Testis (tissue), 3 donors: ENCODE data around the gene PSAPL1. TPM values are rescaled to one million over a fixed set of nuclear protein-coding genes. Genes with fewer than 3 reads are reported as not detected.

Source experiments
- DNase-seq: peaks from one replicate; pipeline ENCODE4 v3.0.0-alpha.2; 2019
- H3K27ac ChIP-seq, 2 donors: fragments of 200-600 bp; sonication (generic); one replicate each; pipeline ENCODE4 v1.5.1; 2019
- H3K27me3 ChIP-seq: fragments of 200-600 bp; sonication (generic); one replicate; pipeline ENCODE4 v1.5.1; 2019
- H3K36me3 ChIP-seq: fragments of 200-600 bp; sonication (generic); one replicate; pipeline ENCODE4 v1.5.1; 2017; ENCODE audit warnings: low read depth; ENCODE audit errors: missing control alignments
- H3K4me1 ChIP-seq: fragments of 200-600 bp; sonication (generic); one replicate; pipeline ENCODE4 v1.5.1; 2019
- H3K4me3 ChIP-seq, 2 donors: fragments of 200-600 bp; sonication (generic); one replicate each; pipeline ENCODE4 v1.5.1; 2017 to 2019
- H3K9me3 ChIP-seq: fragments of 200-600 bp; sonication (generic); one replicate; pipeline ENCODE4 v1.5.1; 2017
- POLR2A ChIP-seq: fragments of 450-650 bp; IDR thresholded peaks from one replicate; pipeline ENCODE4 v1.6.1; 2017; ENCODE audit warnings: antibody characterized with exemption, mild to moderate bottlenecking, moderate library complexity
- WGBS, 2 donors: methylation state at CpG; one replicate each; pipeline ENCODE4 v1.1.5; 2018; 5-methylcytosine and 5-hydroxymethylcytosine counted together
- intact Hi-C: fragments of 100-400 bp; cut with DNase I; formaldehyde crosslinking; loops from one replicate; pipeline ENCODE4 v1.15.1; 2023; ENCODE audit warnings: low total_unique reads
- polyA plus RNA-seq: library from polyadenylated mRNA; stranded (reverse); fragments of 350-450 nt; fragmentation: Illumina TruSeq; extraction: RNeasy Lipid Tissue Mini Kit (QIAGEN cat#74804); gene quantifications from one replicate; pipeline ENCODE4 v1.2.3, GENCODE V29; 2014; ENCODE audit warnings: low read depth, low replicate concordance; ENCODE audit not compliant: insufficient read depth
- total RNA-seq, 2 donors: library from RNA; depleted of rRNA; stranded (reverse); fragments of >200 nt; gene quantifications; one replicate each; pipeline ENCODE4 v1.2.3, GENCODE V29; 2016
- TF ChIP-seq, protein P1 (sequence below), 3 experiments: fragments of 450-650 bp in 2 of 3; fragments of 200-600 bp in 1 of 3; sonication (generic) in 1 of 3; IDR thresholded peaks; one replicate each; pipeline ENCODE4 v1.5.1; 2016 to 2019; ENCODE audit warnings: antibody characterized with exemption in 3 of 3, mild to moderate bottlenecking in 2 of 3, moderate library complexity in 1 of 3

Gene PSAPL1
- total and polyA plus RNA-seq, 3 donors from 2014 or later, result 11.0 to 19.0 (median 17.5) TPM

DNA sequence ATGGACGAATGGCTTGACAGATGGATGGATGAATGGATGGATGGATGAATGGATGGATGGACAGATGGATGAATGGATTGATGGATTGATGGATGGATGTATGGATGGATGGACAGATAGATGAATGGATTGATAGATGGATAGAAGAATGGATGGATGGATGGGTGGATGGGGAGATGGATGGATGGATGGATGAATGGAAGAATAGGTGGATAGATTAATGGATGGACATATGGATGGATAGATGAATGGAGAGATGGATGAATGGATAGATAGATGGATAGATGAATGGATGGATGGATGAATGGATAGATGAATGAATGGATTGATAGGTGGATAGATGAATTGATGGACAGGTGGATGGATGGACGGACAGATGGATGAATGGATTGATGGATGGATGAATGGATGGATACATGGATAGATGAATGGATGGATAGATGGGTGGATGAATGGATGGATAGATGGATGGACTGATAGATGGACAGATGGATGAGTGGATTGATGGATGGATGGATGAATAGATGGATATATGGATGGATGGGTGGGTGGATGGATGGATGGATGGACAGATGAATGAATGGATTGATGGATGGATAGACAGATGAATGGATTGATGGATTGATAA lies 33.9 kb downstream of the PSAPL1 start:
- no peaks in the 10 kb centered on the region for H3K27me3 ChIP-seq
- no peaks in the 10 kb centered on the region for H3K36me3 ChIP-seq
- H3K27ac ChIP-seq, result no peak overlapping the region
- no peaks in the 10 kb centered on the region for H3K4me1 ChIP-seq
- WGBS, 2 donors, result 84 to 97% methylated on average over 2 of the region's 2 CpGs
- no peaks in the 10 kb centered on the region for H3K9me3 ChIP-seq
- TF ChIP-seq POLR2A, result no peak
- TF ChIP-seq, protein P1, sequence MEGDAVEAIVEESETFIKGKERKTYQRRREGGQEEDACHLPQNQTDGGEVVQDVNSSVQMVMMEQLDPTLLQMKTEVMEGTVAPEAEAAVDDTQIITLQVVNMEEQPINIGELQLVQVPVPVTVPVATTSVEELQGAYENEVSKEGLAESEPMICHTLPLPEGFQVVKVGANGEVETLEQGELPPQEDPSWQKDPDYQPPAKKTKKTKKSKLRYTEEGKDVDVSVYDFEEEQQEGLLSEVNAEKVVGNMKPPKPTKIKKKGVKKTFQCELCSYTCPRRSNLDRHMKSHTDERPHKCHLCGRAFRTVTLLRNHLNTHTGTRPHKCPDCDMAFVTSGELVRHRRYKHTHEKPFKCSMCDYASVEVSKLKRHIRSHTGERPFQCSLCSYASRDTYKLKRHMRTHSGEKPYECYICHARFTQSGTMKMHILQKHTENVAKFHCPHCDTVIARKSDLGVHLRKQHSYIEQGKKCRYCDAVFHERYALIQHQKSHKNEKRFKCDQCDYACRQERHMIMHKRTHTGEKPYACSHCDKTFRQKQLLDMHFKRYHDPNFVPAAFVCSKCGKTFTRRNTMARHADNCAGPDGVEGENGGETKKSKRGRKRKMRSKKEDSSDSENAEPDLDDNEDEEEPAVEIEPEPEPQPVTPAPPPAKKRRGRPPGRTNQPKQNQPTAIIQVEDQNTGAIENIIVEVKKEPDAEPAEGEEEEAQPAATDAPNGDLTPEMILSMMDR (IDR thresholded peaks at IDR 0.05), result no peak
- DNase-seq, result no peak
- H3K4me3 ChIP-seq, result no peak overlapping the region
- intact Hi-C loops, result no loop called here

DNA sequence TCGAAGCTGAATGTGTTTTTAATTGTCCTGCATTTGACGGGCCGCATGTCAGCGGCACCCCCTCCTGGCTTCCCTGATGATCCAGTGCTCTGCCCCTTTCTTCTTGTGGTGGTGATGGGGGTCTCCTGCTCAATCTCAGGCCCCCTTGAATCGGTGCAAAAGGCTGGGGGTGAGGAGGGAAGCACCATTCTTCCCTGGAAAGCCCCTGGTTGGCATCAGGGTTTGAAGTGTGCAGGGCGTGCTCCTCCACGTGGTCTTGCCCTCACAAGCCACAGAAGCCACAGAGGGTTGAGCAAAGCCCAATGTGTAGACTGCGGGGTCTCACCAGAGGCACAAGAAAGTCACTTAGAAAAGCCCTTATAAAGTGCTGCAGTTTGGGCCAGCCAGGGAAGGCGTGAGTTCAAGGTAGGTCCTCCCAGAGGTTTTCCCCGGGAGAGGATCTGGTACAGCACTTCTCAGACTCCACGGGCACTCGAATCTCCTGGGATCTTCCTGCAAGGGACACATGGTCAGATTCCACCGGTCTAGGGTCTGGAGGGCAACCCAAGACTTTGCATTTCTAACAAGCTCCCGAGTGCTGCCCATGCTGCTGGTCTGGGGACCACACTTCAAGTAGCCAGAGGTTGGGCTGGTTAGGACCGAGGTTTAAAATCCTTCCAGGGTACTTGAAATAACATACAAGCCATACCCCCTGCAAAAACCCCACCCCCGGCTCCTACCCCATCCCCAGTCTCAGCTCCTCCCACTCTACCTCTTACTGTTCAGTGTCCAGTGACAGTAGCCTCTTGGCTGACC lies 35.1 kb downstream of the PSAPL1 start:
- WGBS, 2 donors, result 89 to 95% methylated on average over 11 to 16 of the region's 16 CpGs
- TF ChIP-seq, protein P1 (IDR thresholded peaks at IDR 0.05), result no peak
- no peak for TF ChIP-seq POLR2A
- H3K4me1 ChIP-seq, result no peaks in the 10 kb centered on the region
- H3K9me3 ChIP-seq, result no peaks in the 10 kb centered on the region
- intact Hi-C loops, result no loop called here
- H3K4me3 ChIP-seq, result no peak overlapping the region
- DNase-seq, result peak; percentile 7
- H3K27ac ChIP-seq, result no peak overlapping the region
- H3K27me3 ChIP-seq, result no peaks in the 10 kb centered on the region
- no peaks in the 10 kb centered on the region for H3K36me3 ChIP-seq

DNA sequence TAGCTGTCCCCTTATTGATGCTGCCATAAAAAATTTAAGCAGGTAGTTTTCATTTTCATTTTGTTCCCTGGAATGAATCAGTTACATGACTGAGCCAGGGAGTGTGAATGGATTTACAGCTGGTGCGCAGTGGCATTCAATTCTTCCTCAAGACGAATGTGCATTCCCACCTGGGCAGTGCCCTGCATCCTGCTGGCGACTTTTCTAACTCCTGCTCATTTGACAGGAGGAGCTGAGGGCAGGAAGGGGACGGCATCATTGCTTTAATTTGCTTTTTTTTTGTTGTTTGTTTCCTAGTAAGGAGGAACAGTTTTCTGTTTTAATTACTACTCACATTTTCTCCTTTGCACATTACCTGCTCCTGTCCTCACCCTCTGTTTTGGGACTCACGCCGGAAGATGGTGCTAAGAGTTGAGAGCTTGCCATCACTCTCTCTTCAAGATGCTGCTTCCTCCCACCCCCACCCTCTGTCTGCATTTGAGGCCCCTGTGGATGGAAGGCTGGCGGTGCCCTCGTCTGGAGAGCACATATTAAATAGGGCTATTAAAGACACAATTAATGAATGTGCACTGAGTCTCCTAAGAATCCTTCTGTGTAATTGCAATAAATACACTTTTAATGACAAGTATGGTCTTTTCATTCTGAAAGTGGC lies 35.8 kb downstream of the PSAPL1 start:
- no peak for DNase-seq
- Histone ChIP-seq H3K9me3 (no peaks in the 10 kb centered on the region), H3K4me3 (no peak overlapping the region), H3K27ac (no peak overlapping the region), H3K36me3 (no peaks in the 10 kb centered on the region), H3K4me1 (no peaks in the 10 kb centered on the region), H3K27me3 (no peaks in the 10 kb centered on the region)
- intact Hi-C loops, result no loop called here
- TF ChIP-seq, protein P1 (IDR thresholded peaks at IDR 0.05), result no peak
- no peak for TF ChIP-seq POLR2A
- 75 to 82% methylated on average over 8 of the region's 8 CpGs for WGBS, 2 donors

DNA sequence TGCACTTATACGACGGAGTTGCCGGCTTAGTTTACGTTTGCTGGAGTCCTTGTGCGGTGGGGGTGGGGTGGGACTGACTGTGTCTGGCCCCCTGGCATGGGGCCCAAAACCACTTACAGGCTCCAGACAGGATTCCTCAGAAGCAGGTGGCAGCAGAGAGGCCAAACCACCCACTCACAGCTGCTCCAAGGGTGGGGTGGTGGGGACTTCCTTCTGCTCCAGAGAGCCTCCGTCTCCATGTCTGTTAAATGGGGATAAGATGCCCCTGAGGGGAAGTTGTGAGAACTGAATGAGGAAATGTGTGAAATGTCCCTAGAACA lies 36.7 kb downstream of the PSAPL1 start:
- no peaks in the 10 kb centered on the region for H3K4me1 ChIP-seq

More for the DNA sequence above, 36.7 kb downstream of the PSAPL1 start:
- TF ChIP-seq POLR2A, result no peak
- TF ChIP-seq, protein P1 (IDR thresholded peaks at IDR 0.05), result no peak
- DNase-seq, result no peak
- WGBS, 2 donors, result 27 to 43% methylated on average over 6 of the region's 6 CpGs
- Histone ChIP-seq H3K27me3 (no peaks in the 10 kb centered on the region), H3K36me3 (no peaks in the 10 kb centered on the region), H3K27ac (no peak overlapping the region), H3K9me3 (no peaks in the 10 kb centered on the region), H3K4me3 (no peak overlapping the region)
- intact Hi-C loops, result no loop called here
